Liver (tissue), 9 donors: ENCODE measurements around the gene PYHIN1. TPM values are rescaled to one million over a fixed set of nuclear protein-coding genes. Genes with fewer than 3 reads are reported as not detected.
"Not testable (repeated sequence)": the region's sequence is repeated elsewhere in the genome, so short reads cannot be mapped to it uniquely, and the experiment has no call there.

Source experiments
- DNase-seq: peaks from one replicate; pipeline ENCODE4 v3.0.0-alpha.2; 2017; ENCODE audit warnings: low spot score
- H3K27ac ChIP-seq, 2 donors: one replicate each; pipeline ENCODE4 v1.7.0; 2013; ENCODE audit warnings: inconsistent platforms in 2 of 2, low read length in 2 of 2, control low read depth in 1 of 2, low read depth in 1 of 2, mild to moderate bottlenecking in 1 of 2
- H3K27me3 ChIP-seq, 4 donors: one replicate each; pipeline versions ENCODE4 v1.6.1 to v1.7.0; 2013; ENCODE audit warnings: low read length in 3 of 4, inconsistent platforms in 1 of 4, mild to moderate bottlenecking in 1 of 4, moderate library complexity in 1 of 4; ENCODE audit not compliant: control insufficient read depth in 4 of 4, insufficient read depth in 4 of 4
- H3K36me3 ChIP-seq, 4 donors: one replicate each; pipeline versions ENCODE4 v1.6.1 to v1.7.0; 2013; ENCODE audit warnings: low read length in 3 of 4, mild to moderate bottlenecking in 3 of 4, low read depth in 1 of 4, moderate library complexity in 1 of 4; ENCODE audit not compliant: control insufficient read depth in 4 of 4, insufficient read depth in 3 of 4
- H3K4me1 ChIP-seq, 4 donors: one replicate each; pipeline versions ENCODE4 v1.6.1 to v1.7.0; 2013; ENCODE audit warnings: low read length in 3 of 4, mild to moderate bottlenecking in 3 of 4, moderate library complexity in 1 of 4; ENCODE audit not compliant: control insufficient read depth in 4 of 4, insufficient read depth in 4 of 4
- H3K4me3 ChIP-seq, 3 donors: one replicate each; pipeline versions ENCODE4 v1.6.1 to v1.7.0; 2013; ENCODE audit warnings: low read length in 3 of 3, control low read depth in 1 of 3, low read depth in 1 of 3, mild to moderate bottlenecking in 1 of 3
- H3K9ac ChIP-seq, 2 donors: one replicate each; pipeline ENCODE4 v1.7.0; 2013; ENCODE audit warnings: low read length in 2 of 2, mild to moderate bottlenecking in 2 of 2, moderate library complexity in 2 of 2, control low read depth in 1 of 2, low read depth in 1 of 2
- H3K9me3 ChIP-seq, 4 donors: one replicate each; pipeline versions ENCODE4 v1.6.1 to v1.7.0; 2013; ENCODE audit warnings: low read length in 3 of 4; ENCODE audit not compliant: control insufficient read depth in 4 of 4
- FOXA1 ChIP-seq: IDR thresholded peaks from 2 replicates; pipeline ENCODE4 v1.6.1; 2016; ENCODE audit warnings: antibody characterized with exemption
- FOXA2 ChIP-seq: IDR thresholded peaks from 2 replicates; pipeline ENCODE4 v1.6.1; 2016; ENCODE audit warnings: antibody characterized with exemption
- GABPA ChIP-seq, 2 donors: IDR thresholded peaks in 1 of 2; conservative IDR thresholded peaks in 1 of 2; 2 replicates each; pipeline ENCODE4 v1.6.1; 2016; ENCODE audit warnings: antibody characterized with exemption in 2 of 2, mild to moderate bottlenecking in 1 of 2, moderate library complexity in 1 of 2
- HNF4A ChIP-seq, 2 donors: conservative IDR thresholded peaks; 2 replicates each; pipeline ENCODE4 v1.6.1; 2016; ENCODE audit warnings: antibody characterized with exemption in 2 of 2, mild to moderate bottlenecking in 2 of 2
- JUND ChIP-seq, 2 donors: IDR thresholded peaks; 2 replicates each; pipeline ENCODE4 v1.6.1; 2016; ENCODE audit warnings: antibody characterized with exemption in 2 of 2
- NR2F2 ChIP-seq: IDR thresholded peaks from 2 replicates; pipeline ENCODE4 v1.6.1; 2016; ENCODE audit warnings: antibody characterized with exemption
- RAD21 ChIP-seq, 2 donors: IDR thresholded peaks; 2 replicates each; pipeline ENCODE4 v1.6.1; 2016; ENCODE audit warnings: antibody characterized with exemption in 2 of 2, mild to moderate bottlenecking in 2 of 2
- RXRA ChIP-seq, 2 donors: IDR thresholded peaks; 2 replicates each; pipeline ENCODE4 v1.6.1; 2017 to 2018; ENCODE audit warnings: antibody characterized with exemption in 2 of 2, mild to moderate bottlenecking in 1 of 2
- SP1 ChIP-seq: IDR thresholded peaks from 2 replicates; pipeline ENCODE4 v1.6.1; 2018; ENCODE audit warnings: antibody characterized with exemption, mild to moderate bottlenecking
- TAF1 ChIP-seq: conservative IDR thresholded peaks from 2 replicates; pipeline ENCODE4 v1.6.1; 2016; ENCODE audit warnings: antibody characterized with exemption, mild to moderate bottlenecking
- YY1 ChIP-seq: IDR thresholded peaks from 2 replicates; pipeline ENCODE4 v1.6.1; 2016; ENCODE audit warnings: antibody characterized with exemption, mild to moderate bottlenecking
- WGBS: extraction: QIAGEN DNeasy Blood & Tissue Kit; methylation state at CpG from one replicate; pipeline ENCODE4 v1.1.7; 2013; 5-methylcytosine and 5-hydroxymethylcytosine counted together
- polyA plus RNA-seq, 2 donors: library from polyadenylated mRNA; stranded (reverse) in 1 of 2; unstranded in 1 of 2; fragments of 200-250 nt in 1 of 2; fragments of >200 nt in 1 of 2; fragmentation: Nextera tagmentation in 1 of 2; extraction: Ambion mirVana in 1 of 2; gene quantifications; one replicate each; pipeline versions ENCODE4 v1.2.1 to v1.2.3, GENCODE V29; 2013 to 2015
- total RNA-seq, 2 donors: library from RNA; depleted of rRNA; stranded (reverse); fragments of >200 nt; gene quantifications; one replicate each; pipeline ENCODE4 v1.2.3, GENCODE V29; 2014
- TF ChIP-seq, protein P1 (sequence below): IDR thresholded peaks from 2 replicates; pipeline ENCODE4 v1.6.1; 2016; ENCODE audit warnings: antibody characterized with exemption
- TF ChIP-seq, protein P2 (sequence below): fragments of 150-350 bp; IDR thresholded peaks from 2 replicates; pipeline ENCODE4 v1.5.1; 2017; ENCODE audit warnings: improper control_type of control experiment, low read depth, low read length; ENCODE audit not compliant: missing input control
- TF ChIP-seq, protein P3 (sequence below): IDR thresholded peaks from 2 replicates; pipeline ENCODE4 v1.6.1; 2016; ENCODE audit warnings: antibody characterized with exemption
- TF ChIP-seq, protein P4 (sequence below): IDR thresholded peaks from 2 replicates; pipeline ENCODE4 v1.6.1; 2016; ENCODE audit warnings: antibody characterized with exemption
- TF ChIP-seq, protein P5 (sequence below): IDR thresholded peaks from 2 replicates; pipeline ENCODE4 v1.6.1; 2016; ENCODE audit warnings: antibody characterized with exemption, mild to moderate bottlenecking
- donor health status: healthy.
- donor health status: healthy.
- donor health status: healthy.
- donor health status: healthy.
- donor health status: healthy.

The PYHIN1 gene
- total and polyA plus RNA-seq, 4 donors, result 0.32 to 1.3 (median 0.74) TPM

DNA sequence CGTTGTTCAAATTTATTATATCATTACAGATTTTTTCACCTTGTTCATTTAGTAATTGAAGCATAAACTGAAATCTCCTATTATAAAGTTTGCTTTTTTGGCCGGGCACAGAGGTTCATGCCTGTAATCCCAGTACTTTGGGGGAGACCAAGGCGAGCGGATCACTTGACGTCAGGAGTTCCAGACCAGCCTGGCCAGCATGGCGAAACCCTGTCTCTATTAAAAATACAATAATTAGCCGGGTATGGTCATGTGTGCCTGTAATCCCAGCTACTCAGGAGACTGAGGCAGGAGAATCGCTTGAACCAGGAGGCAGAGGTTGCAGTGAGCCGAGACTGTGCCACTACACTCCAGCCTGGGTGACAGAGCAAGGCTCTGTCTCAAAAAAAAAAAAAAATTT lies 79.6 kb downstream of the PYHIN1 start:
- H3K4me1 ChIP-seq, H3K27me3 ChIP-seq, DNase-seq, H3K9me3 ChIP-seq, H3K36me3 ChIP-seq: not testable (repeated sequence)
- H3K4me3 ChIP-seq, result peak overlapping the region in 2 of 3 donors; percentile 55 to 58
- WGBS, result 49% methylated on average over 9 of the region's 9 CpGs
- H3K27ac ChIP-seq, result peak overlapping the region; percentile 64 to 89
- H3K9ac ChIP-seq, result peak overlapping the region; percentile 72 to 91

DNA sequence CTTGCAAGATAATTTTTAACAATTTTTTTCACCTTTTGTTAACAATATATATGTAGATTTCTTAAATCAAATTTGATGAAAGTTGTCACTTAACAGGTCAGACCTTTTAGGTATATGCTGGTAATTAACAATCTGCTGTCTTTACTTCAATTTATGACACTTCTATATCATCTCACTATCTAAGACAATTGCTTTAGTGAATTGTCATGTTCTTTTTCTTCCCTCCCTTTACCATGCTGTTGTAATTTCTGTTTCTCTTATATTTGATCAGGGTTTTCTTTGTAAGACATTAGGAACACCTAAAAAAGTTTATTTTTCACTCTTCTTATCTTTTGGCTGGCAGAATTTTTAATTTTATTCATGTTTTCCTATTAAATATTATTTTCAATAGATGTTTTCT lies 80.4 kb downstream of the PYHIN1 start:
- Histone ChIP-seq H3K9me3 (no peaks in the 10 kb centered on the region), H3K4me1 (peaks cover 0 to 3% (median 0%) of the 10 kb centered on the region in 4 donors)
- TF ChIP-seq RAD21 (IDR thresholded peaks at IDR 0.05) (no peak), FOXA2 (no peak), RXRA (IDR thresholded peaks at IDR 0.05) (no peak), GABPA (IDR thresholded peaks at IDR 0.05 in 1 of 2, conservative IDR thresholded peaks at IDR 0.05 in 1 of 2) (no peak), TAF1 (no peak), FOXA1 (no peak), SP1 (no peak), JUND (IDR thresholded peaks at IDR 0.05) (no peak), NR2F2 (no peak), HNF4A (conservative IDR thresholded peaks at IDR 0.05) (no peak), YY1 (no peak)
- TF ChIP-seq, protein P1, sequence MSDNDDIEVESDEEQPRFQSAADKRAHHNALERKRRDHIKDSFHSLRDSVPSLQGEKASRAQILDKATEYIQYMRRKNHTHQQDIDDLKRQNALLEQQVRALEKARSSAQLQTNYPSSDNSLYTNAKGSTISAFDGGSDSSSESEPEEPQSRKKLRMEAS, result no peak
- TF ChIP-seq, protein P2, sequence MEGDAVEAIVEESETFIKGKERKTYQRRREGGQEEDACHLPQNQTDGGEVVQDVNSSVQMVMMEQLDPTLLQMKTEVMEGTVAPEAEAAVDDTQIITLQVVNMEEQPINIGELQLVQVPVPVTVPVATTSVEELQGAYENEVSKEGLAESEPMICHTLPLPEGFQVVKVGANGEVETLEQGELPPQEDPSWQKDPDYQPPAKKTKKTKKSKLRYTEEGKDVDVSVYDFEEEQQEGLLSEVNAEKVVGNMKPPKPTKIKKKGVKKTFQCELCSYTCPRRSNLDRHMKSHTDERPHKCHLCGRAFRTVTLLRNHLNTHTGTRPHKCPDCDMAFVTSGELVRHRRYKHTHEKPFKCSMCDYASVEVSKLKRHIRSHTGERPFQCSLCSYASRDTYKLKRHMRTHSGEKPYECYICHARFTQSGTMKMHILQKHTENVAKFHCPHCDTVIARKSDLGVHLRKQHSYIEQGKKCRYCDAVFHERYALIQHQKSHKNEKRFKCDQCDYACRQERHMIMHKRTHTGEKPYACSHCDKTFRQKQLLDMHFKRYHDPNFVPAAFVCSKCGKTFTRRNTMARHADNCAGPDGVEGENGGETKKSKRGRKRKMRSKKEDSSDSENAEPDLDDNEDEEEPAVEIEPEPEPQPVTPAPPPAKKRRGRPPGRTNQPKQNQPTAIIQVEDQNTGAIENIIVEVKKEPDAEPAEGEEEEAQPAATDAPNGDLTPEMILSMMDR, result no peak
- TF ChIP-seq, protein P3, sequence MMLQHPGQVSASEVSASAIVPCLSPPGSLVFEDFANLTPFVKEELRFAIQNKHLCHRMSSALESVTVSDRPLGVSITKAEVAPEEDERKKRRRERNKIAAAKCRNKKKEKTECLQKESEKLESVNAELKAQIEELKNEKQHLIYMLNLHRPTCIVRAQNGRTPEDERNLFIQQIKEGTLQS, result no peak
- TF ChIP-seq, protein P4, sequence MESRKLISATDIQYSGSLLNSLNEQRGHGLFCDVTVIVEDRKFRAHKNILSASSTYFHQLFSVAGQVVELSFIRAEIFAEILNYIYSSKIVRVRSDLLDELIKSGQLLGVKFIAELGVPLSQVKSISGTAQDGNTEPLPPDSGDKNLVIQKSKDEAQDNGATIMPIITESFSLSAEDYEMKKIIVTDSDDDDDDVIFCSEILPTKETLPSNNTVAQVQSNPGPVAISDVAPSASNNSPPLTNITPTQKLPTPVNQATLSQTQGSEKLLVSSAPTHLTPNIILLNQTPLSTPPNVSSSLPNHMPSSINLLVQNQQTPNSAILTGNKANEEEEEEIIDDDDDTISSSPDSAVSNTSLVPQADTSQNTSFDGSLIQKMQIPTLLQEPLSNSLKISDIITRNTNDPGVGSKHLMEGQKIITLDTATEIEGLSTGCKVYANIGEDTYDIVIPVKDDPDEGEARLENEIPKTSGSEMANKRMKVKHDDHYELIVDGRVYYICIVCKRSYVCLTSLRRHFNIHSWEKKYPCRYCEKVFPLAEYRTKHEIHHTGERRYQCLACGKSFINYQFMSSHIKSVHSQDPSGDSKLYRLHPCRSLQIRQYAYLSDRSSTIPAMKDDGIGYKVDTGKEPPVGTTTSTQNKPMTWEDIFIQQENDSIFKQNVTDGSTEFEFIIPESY, result no peak
- TF ChIP-seq, protein P5, sequence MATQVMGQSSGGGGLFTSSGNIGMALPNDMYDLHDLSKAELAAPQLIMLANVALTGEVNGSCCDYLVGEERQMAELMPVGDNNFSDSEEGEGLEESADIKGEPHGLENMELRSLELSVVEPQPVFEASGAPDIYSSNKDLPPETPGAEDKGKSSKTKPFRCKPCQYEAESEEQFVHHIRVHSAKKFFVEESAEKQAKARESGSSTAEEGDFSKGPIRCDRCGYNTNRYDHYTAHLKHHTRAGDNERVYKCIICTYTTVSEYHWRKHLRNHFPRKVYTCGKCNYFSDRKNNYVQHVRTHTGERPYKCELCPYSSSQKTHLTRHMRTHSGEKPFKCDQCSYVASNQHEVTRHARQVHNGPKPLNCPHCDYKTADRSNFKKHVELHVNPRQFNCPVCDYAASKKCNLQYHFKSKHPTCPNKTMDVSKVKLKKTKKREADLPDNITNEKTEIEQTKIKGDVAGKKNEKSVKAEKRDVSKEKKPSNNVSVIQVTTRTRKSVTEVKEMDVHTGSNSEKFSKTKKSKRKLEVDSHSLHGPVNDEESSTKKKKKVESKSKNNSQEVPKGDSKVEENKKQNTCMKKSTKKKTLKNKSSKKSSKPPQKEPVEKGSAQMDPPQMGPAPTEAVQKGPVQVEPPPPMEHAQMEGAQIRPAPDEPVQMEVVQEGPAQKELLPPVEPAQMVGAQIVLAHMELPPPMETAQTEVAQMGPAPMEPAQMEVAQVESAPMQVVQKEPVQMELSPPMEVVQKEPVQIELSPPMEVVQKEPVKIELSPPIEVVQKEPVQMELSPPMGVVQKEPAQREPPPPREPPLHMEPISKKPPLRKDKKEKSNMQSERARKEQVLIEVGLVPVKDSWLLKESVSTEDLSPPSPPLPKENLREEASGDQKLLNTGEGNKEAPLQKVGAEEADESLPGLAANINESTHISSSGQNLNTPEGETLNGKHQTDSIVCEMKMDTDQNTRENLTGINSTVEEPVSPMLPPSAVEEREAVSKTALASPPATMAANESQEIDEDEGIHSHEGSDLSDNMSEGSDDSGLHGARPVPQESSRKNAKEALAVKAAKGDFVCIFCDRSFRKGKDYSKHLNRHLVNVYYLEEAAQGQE, result no peak

More for the DNA sequence above, 80.4 kb downstream of the PYHIN1 start:
- Histone ChIP-seq H3K27ac (no peak overlapping the region), H3K9ac (peak overlapping the region in 1 of 2 donors; percentile 91), H3K36me3 (peaks cover 0 to 6% (median 1%) of the 10 kb centered on the region in 4 donors), H3K4me3 (no peak overlapping the region), H3K27me3 (peaks cover 0 to 5% (median 0%) of the 10 kb centered on the region in 4 donors)
- DNase-seq, result no peak
